OCI-LY7 (cell line): ENCODE measurements around the gene FBLN2.

ENCODE experiments used
- CTCF ChIP-seq: fragments of 200-600 bp; sonication (generic); conservative IDR thresholded peaks from 2 replicates; pipeline ENCODE4 v1.5.1; 2014; ENCODE audit warnings: mild to moderate bottlenecking, antibody characterized with exemption, low read length, moderate library complexity, mixed read lengths
- EZH2phosphoT487 ChIP-seq: fragments of 200-600 bp; sonication (generic); IDR thresholded peaks from 2 replicates; pipeline ENCODE4 v1.6.1; 2018; ENCODE audit warnings: low read depth, borderline replicate concordance, mild to moderate bottlenecking, mixed run types, antibody characterized with exemption, low read length, moderate library complexity, mixed read lengths

DNA sequence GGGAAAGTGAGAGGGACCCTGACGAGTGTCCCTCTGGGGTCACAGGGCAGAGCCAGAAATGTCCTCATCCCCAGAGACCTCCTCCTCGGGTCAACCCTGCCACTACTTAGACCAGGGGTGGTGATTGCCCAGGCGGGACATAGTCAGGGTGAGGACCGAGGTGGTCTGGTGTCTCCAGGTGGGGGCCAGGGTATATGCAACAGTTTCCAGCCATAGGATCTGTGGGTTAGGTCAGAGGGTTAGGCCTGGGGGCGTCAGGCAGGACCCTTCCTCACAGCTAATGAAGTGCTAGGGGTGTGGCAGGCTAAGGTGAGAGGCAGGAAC lies 22.3 kb upstream of the FBLN2 start:
- TF ChIP-seq CTCF = no peak
- TF ChIP-seq EZH2phosphoT487 = no peak
